HG03039 (cell line): ENCODE data around the gene PCNA.
"Not testable (repeated sequence)": the region's sequence is repeated elsewhere in the genome, so short reads cannot be mapped to it uniquely, and the experiment has no call there.

Source experiments
- ATAC-seq: cut with Tn5 transposase; IDR thresholded peaks from one replicate; pipeline ENCODE4 v1.9.1; 2021; ENCODE audit warnings: mild to moderate bottlenecking, moderate library complexity; ENCODE audit not compliant: unreplicated experiment

Gene PCNA

DNA sequence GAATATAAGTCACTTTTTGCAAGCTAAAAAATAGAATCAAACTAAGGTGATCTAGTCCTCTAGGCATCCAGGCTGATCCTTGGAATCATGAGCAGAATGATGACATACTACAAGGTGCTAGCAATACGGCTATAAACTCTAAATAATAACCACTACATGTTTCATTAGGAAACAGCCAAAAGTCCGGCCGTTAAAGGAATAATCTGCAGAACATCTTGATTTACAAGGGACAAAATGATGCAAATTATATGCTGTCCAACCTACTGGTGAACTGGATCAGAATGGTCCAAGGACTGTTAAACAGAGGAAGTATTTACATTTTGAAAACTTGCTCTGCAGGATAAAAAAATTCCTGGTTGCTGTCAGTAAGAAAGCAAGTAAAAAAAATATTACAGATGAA is 19.8 kb downstream of the PCNA start:
- not testable (repeated sequence) for ATAC-seq

DNA sequence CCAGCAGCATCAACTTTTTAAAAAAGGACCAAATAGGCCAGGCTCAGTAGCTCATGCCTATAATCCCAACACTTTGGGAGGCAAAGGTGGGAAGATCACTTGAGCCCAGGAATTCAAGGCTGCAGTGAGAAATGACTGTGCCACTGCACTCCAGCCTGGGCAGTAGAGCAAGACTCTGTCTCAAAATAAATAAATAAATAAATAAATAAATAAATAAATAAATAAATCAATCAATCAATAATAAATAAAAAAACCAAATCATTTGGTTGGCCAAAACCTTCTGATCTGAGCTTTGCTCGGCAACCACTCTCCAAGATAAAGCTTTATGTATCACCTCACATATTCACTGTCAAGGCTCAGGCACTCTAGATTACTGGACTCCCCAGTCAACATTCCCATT is 20.7 kb downstream of the PCNA start:
- not testable (repeated sequence) for ATAC-seq

DNA sequence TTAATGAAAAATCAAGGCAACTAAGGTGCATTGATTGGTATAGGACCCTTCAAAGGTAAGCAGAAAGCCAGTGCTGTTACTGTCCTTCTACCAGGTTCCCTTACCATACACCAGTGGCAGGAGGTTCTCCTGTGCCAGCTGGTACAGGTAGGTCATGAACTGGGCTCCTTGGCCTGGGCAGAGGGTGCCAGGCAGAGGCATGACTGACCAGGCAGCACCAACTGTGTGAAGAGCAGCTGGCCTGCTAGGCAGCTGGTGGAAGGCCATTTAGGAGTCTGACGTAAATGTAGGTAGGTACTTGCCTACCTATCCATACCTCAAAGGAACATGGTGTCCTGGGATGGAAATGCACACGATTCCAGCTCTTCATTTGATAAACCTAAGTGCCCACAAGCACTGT is 23.3 kb downstream of the PCNA start:
- no peak for ATAC-seq

DNA sequence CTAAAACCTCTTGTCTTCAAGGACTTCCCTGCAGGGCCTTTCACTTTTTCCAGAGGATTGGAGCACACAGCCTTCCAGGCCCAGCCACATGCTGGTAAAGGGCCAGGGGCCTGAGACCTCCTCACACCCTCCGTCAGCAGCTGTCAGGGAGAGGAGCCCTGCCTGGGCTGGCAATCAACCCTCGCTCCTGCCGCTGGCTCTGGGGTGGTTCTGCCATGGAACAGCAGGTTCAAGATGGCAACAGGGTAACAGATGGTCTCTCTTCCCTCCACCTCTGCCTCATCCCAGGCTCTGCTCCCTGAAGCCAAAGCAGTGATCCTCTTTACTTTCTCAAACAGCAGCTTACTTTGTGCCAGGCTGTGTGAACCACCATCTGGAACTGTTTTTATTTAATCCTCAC is 23.8 kb downstream of the PCNA start:
- ATAC-seq = no peak

DNA sequence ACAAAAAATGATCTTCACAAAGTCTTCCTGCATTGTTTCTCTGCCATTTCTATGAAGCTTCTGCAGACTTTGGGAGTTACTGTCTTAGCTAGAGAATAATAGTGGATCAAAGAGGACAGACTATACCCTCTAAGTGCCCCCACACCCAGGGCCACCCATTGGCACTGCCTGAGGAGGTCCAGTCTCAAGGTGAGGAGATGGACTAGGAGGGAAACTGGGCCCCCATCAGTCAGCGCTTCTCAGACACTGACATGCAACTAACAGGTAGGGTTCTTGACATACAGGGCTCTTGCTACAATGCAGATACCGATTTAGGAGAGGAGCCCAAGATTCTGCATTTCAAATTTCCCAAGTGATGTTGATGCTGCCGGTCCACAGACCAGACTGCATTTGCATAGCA is 24.3 kb downstream of the PCNA start:
- no peak for ATAC-seq

DNA sequence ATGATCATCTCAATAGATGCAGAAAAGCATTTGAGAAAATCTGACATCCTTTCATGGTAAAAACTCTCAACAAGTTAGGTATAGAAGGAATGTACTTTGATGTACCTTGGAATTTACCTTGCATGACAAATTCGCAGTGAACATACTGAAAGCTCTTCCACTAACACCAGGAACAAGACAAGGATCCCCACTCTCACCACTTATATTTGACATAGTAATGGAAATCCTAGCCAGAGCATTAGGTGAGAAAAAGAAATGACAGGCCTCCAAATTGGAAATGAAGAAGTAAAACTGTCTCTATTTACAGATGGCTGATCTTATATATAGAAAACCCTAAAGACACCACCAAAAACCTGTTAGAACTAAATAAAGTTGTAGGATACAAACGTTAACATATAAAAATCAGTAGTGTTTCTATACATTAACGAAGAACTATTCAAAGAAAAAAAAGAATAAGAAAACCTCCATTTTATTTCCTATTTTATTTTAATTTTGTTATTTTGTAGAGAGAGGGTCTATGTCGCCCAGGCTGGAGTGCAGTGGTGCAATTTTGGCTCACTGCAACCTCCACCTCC is 26.9 kb downstream of the PCNA start:
- ATAC-seq = no peak

DNA sequence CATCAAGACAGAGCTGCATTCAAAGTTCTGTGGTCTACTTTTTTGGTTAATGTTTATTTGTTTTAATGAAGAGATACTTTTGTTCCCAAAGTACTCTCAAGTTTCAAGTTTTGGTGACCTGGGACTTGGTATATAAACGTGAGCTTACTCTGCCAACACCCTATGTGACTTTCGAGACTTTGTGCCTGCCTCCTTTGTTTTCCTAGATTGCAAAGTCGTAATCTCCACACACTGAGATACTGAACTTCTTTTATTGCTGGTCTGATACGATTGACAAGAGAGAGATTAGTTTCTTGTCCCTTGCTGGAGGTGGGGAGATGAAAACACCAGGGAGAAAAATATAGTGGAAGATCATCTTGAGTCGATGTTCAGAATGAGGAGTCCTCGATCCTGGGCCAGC is 27.9 kb downstream of the PCNA start:
- ATAC-seq = no peak

DNA sequence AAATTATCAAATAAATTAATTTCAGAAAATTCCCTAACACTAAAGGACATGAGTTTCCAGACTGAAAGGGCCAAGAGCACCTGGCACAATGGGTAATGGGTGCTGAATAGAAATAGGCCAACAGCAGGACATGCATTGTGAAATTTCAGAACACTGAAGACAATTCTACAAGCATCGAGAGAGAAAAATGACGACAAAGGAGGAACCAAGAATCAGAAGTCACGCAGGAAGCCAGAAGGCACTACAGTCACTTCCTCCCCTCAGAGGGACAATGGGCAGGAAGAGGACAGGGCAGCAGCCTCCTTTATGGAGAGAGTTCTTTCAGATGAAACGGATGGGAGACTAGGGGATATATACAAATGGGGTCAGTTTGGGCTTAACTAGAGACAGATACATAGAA is 29.6 kb downstream of the PCNA start:
- ATAC-seq = no peak

DNA sequence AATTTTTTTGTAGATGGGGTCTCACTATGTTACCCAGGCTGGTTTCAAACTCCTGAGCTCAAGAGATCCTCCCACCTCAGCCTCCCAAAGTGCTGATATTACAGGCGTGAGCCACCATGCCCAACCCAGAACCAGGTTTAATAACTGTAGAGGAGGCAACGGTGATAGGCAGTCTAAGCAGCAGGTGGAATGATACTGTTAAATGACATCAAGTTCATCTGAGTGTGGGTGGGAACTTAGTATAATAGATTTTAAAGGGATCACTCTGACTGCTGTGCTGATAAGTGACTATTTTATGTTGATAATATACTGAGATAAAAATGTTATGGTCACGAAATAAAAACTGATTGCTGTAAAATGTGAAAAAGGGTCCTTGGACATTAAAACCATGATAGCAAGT is 31.1 kb downstream of the PCNA start:
- ATAC-seq = no peak

DNA sequence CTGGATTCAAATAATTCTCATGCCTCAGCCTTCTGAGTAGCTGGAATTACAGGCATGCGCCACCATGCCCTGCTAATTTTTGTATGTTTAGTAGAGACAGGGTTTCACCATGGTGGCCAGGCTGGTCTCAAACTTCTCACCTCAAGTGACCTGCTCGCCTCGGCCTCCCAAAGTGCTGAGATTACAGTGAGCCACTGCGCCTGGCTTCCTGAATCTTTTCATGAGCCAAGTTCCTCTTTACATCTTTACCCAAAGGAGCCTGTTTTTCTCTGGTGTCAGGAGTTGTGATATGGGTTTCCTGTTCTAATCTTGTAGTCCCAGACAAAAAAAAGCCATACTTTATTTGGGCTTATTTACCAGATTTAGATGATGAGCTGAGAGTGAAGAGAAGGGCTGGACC is 34.4 kb downstream of the PCNA start:
- ATAC-seq = no peak

DNA sequence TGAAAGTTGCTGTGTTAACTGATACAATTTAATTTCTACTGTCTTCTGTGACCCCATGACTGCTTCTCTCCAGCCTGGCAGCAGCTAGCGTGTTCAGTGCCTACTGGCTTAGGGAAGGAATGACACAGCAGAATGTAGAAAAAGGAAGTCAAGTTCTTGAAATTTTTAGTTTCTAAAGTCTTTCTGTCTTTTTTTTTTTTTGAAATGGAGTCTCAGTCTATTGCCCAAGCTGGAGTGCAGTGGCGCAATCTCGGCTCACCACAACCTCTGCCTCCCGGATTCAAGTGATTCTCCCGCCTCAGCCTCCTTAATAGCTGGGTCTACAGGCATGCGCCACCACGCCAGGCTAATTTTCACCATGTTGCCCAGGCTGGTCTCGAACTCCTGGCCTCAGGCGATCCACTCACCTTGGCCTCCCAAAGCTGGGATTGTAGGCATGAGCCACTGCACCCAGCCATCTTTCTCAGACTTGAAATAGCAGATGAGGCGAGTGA is 39.3 kb downstream of the PCNA start:
- no peak for ATAC-seq

DNA sequence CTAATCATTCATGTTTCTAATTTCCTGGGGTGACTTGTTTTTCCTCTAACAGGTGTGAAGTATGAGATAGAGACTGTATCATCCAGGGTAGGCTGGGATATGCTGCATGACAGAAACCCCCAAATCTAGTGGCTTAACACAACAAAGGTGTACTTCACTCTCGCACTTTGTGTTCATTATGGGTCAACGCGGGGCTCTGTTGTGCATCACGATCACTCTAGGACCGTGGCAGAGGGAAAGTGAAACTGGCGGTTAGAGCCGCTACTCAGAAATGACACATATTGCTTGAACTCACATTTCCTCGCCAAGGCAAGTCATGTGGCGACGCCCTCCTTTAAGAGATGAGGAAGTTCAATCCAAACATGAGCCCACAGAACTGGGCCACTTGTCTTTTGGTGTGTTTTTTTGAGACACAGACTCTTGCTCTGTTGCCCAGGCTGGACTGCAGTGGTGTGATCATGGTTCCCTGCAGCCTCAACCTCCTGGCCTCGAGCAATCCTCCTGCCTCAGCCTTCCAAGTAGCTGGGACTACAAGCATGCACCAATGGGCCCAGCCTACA is 41.3 kb downstream of the PCNA start:
- peak; percentile 95 for ATAC-seq

DNA sequence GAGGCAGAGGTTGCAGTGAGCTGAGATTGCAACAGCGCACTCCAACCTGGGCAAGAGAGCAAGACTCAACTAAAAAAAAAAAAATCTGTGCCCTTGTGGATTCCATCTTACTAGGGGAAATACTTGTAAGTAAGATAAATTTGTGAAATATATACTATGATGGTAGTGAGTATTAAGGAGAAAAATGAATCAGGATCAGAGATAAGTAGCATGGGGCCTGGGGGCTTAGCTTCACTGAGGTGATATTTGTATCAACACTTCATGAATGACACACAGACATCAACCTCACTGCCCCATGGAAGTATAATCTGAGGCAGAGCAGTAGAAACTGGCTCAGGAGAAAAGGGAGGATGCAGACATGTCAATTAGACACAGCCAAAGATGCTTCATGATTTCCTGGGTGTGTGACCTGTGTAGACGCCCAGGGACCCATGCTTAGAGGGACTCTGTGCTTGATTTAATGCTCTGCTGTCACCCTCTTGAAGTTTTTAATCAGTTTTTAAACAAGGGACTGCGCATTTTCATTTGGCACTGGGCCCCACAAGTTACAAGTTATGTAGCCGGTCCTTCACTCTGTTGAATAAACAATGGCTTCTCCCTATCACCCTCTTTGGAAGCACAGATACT is 41.9 kb downstream of the PCNA start:
- no peak for ATAC-seq

DNA sequence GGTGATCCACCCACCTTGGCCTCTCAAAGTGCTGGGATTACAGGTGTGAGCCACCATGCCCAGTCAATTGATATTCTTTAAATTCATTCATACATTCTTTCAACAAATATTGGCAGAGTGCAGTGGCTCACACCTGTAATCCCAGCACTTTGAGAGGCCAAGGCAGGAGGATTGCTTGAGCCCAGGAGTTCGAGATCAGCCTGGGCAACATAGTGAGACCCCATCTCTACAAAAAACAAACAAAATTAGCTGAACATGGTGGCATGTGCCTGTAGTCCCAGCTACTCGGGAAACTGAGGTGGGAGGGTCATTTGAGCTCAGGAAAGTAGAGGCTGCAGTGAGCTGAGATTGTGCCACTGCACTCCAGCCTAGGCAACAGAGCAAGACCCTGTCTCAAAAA is 42.8 kb downstream of the PCNA start:
- ATAC-seq = not testable (repeated sequence)

DNA sequence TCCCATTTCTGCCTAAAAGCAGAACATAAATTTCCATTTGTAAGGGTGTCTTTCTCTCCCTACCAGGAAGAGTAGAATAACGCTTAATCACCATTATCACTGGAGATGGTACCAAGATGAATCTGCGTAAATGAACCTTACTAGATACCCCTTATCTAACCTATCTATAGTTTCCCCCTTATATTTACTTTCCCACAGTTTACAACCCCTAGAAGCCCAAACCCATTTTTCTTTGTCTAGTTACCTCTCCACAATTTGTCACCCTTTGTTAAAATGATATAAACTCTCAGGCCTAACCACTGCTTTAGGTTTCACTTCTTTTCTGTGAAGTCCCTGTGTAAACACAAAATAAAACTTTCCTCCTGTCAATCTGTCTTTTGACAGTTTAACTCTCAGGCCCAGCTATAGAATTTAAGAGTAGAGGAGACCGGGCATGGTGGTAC is 45.5 kb downstream of the PCNA start:
- ATAC-seq = no peak

DNA sequence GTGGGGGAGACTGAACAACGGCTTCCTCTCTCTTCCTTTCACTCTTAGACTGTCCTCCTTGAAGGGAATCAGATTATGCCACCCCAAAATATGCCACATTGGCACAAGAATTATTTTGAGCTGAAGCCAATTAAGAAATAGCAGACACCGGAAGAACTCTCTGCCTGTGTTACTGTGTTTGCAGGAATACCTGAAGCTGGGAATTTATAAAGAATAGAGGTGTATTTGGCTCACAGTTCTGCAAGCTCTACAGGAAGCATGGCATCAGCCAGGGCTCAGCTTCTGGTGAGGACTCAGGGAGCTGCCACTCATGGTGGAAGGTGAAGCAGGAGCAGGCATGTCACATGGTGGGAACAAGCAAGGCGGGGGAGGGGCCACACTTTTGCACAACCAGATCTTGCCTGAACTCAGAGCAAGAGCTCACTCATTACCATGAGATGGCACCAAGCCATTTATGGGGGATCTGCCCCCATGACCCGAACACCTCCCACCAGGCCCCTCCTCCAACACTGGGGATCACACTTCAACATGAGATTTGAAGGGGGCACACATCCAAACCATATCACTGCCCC is 46.0 kb downstream of the PCNA start:
- ATAC-seq = no peak

DNA sequence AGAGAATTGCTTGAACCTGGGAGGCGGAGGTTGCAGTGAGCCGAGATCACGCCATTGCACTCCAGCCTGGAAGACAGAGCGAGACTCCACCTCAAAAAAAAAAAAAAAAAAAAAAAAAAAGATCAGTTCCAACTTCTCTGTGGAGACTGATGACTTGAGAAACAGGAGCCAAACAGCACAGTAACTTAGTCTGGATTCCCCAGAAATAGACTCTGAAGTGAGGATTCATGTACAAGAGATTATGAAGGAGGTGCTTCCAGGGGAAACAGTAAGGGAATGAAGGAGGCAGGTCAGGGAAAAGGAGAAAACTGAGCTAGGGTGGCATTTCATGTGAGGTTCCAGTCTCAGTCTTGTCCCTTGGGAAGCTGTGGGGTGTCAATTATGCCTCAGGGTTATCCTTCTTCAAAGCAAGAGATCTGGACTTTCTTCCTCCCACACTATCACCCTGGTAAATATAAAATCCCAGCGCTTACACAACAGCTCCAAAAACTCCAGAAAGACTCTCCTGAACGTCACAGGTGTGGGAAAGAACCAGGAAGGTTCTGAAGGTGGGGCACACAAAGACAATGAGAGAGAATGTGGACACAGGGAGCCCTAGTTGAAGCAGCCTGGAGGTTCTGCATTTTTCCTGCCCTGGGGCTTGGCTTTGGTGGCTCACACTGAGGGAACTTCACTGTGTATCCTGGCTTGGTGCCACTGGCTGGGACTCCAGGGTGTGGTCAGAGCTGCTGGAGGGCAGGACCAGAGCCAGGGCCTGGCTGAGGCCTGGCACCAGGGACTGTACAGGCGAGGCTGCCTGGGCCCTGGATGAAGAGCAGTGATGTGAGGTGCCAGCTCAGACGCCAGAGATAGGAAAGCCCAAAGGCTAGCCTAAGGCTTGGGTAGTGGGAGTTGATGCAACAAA is 46.8 kb downstream of the PCNA start:
- ATAC-seq = no peak

DNA sequence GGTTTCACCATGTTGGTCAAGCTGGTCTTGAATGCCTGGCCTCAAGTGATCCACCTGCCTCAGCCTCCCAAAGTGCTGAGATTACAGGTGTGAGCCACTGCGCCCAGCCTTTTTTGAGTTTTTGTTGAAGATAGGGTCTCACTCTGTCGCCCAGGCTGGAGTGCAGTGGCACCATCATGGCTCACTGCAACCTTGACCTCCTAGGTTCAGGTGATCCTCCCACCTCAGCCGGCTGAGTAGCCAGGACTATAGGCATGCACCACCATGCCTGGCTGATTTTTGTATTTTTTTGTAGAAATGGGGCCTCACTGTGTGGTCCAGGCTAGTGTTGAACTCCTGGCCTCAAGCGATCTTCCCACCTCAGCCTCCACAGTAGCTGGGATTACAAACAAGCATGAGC is 47.8 kb downstream of the PCNA start:
- not testable (repeated sequence) for ATAC-seq

DNA sequence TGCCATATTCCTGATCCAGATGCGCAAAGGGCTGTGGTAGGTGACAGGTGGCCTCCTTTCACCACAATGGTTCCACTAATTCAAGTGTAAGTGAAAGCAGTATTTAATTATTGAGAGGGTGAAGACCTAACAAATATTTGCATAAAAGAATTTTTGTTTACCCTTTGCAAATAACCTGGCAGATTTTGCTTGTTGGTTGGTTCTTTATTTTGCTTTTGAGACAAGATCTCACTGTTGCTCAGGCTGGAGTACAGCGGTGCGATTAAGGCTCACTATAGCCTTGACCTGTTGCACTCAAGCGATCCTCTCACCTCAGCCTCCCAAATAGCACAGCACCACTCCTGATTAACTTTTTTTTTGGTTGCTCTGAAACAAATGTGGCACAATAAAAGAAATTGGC is 49.2 kb downstream of the PCNA start:
- no peak for ATAC-seq

DNA sequence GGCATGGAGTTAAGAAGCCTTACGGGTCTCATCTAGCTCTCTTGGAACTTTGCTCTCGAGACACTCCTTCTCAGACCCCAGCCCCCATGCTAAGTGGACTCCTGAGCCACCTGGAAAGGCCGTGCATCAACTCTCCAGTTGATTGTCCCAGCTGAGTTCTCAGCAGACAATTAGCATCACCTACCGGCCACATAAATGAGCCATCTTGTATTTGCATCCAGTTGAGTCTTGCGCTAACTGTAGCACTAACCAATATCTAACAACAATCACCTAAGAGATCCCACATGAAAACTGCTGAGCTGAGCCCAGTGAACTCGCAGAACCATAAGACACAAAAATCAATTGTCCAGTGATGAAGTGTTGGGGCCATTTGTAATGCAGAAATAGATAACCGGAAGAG is 49.7 kb downstream of the PCNA start:
- no peak for ATAC-seq

DNA sequence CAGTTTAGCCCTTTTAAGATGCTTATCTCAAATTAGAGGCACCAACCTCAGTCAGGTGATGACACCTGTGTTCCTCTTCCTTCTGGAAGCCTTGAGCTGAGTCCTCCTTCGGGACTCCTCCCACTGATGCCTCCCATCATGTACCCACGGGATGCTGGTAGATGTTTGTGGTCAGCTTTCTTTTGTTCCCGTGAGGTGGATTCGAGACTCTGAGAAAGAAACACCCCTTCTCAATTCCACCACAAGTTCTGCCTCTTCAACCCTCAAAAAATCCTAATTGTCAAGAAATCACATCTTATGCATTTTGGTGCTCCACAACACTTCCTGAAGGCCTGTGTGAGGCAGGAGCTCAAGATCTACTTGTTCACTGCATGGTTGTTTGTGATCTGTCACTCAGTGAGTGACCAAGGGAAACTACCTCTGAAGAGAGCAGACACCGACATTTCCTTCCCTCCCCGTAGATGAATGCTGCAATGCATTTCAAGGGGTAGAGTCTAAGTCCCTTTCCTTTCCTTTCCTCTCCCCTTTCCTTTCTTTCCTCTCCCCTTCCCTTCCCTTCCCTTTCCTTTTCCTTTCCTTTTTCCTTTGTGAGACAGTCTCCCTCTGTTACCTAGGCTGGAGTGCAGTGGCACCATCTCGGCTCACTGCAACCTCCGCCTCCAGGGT is 50.5 kb downstream of the PCNA start:
- ATAC-seq = no peak
